H1 (cell line): ENCODE measurements around the gene DIAPH2. TPM values are rescaled to one million over a fixed set of nuclear protein-coding genes. Genes with fewer than 3 reads are reported as not detected.
A peak's percentile ranks its signal among the peaks of the same experiment; 100 is the strongest.

Experiments
- RAD21 ChIP-seq, 2 experiments: IDR thresholded peaks in 1 of 2; conservative IDR thresholded peaks in 1 of 2; 2 replicates each; pipeline ENCODE4 v1.6.1; 2011; ENCODE audit warnings: low read depth in 2 of 2, low read length in 2 of 2, improper control_type of control experiment in 1 of 2, inconsistent platforms in 1 of 2, mild to moderate bottlenecking in 1 of 2, moderate library complexity in 1 of 2
- polyA plus RNA-seq, 7 experiments: library from polyadenylated mRNA; depleted of rRNA in 3 of 7; stranded (reverse) in 5 of 7; unstranded in 2 of 7; fragments of >200 nt in 5 of 7; fragments of 200-250 nt in 2 of 7; gene quantifications; 1 replicate in 5 of 7; 2 replicates in 1 of 7; 4 replicates in 1 of 7; pipeline versions ENCODE4 v1.2.1 to v1.2.3, GENCODE V29; 2011 to 2013; ENCODE audit warnings: missing spikeins in 2 of 7, mixed read lengths in 2 of 7
- total RNA-seq: library from RNA; stranded (reverse); fragmentation: NEBNext Ultra II Directional; extraction: Animal tissue kit (Norgen Biotek cat#: 25700); gene quantifications from 2 replicates; pipeline ENCODE4 v1.2.1, GENCODE V29; 2021

DIAPH2 gene
- total and polyA plus RNA-seq, 2 of the 8 experiments (the other 6 are each of a cell fraction or from before 2014, with no cell fraction given): 4.4 to 24.3 TPM

DNA sequence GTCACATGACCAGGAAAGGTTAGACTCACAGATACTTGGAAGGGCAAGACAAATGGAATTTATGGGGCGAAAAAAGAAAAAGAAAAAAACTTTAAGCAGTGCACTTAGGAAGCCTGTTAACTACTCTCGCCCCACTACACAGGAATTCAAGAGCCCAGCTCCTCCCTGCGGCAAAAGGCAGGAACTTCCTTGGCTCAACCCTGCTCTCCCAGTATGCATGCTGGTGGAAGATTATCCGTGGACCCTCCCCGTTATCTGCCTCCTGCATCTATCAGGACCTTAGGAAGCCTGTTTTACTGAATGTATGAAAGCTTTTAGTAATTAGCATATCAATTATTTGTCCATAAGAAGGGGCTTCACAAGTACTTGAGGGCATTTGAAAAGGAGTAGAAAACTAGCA is 158.9 kb downstream of the DIAPH2 start (continued):
- peak; percentile 44 to 64; a peak in 3 of 4 replicates for TF ChIP-seq RAD21 (IDR thresholded peaks at IDR 0.05 in 1 of 2, conservative IDR thresholded peaks at IDR 0.05 in 1 of 2; ENCODE audit: low read depth in 2 of 2, low read length in 2 of 2)
